ENCODE data around the gene ERGIC3.
"Not testable (repeated sequence)": the region's sequence is repeated elsewhere in the genome, so short reads cannot be mapped to it uniquely, and the experiment has no call there.

GRCh38 chr20:35544941-35545340, 3.1 kb downstream of the ERGIC3 start:
- TF ChIP-seq CTCF, POLR2A (IDR thresholded peaks at IDR 0.05): not testable (repeated sequence)

Measured in gastroesophageal sphincter (tissue), 3 donors.